Measurements from ENCODE around the gene TAF9.

DNA sequence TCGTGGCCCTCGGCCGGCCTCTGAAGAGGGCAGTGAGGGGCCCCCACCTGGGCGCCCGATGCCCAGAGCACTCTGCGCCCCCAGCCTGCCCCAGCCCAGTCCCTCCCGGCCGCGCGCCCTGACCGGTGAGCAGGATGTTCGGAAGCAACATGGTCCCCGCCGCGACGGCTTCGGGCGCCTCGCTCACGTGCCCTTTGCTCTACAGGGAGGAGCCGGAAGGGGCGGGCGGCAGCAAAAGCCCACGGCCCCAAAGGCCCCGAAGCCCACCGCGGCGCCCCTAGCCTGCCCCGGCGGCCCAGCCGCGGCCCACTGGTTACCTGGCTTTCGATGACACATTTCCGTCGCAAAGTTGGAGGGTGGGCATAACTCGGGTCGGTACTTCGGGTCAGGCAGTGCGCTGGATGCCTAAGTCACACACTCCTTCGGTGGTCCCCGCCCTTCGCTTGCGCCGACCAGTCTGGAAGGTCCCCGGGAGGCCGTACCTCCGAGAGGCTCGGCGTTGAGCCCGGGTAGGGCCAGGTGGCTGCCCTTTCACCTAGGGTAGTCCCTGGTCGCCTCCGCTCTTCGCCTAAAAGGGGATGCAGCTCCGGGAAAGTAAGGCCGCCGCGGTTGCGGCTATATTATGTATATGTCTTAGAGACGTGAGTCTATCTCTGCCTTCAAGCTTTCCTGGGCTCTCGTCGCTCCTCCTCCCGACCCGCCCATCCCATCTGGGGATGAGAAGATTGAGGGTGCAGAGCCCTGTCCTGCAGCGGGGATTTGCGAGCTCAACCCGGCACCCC, at the start of gene TAF9, which contains the start of the genes AK6 and RAD17:
- TF ChIP-seq, protein P1, sequence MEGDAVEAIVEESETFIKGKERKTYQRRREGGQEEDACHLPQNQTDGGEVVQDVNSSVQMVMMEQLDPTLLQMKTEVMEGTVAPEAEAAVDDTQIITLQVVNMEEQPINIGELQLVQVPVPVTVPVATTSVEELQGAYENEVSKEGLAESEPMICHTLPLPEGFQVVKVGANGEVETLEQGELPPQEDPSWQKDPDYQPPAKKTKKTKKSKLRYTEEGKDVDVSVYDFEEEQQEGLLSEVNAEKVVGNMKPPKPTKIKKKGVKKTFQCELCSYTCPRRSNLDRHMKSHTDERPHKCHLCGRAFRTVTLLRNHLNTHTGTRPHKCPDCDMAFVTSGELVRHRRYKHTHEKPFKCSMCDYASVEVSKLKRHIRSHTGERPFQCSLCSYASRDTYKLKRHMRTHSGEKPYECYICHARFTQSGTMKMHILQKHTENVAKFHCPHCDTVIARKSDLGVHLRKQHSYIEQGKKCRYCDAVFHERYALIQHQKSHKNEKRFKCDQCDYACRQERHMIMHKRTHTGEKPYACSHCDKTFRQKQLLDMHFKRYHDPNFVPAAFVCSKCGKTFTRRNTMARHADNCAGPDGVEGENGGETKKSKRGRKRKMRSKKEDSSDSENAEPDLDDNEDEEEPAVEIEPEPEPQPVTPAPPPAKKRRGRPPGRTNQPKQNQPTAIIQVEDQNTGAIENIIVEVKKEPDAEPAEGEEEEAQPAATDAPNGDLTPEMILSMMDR (IDR thresholded peaks at IDR 0.05), result no peak
- TF ChIP-seq POLR2A (IDR thresholded peaks at IDR 0.05), result peak; percentile 80

Data from right lobe of liver (tissue), 4 donors.